ENCODE measurements around the gene FAM169A.
A peak's percentile ranks its signal among the peaks of the same experiment; 100 is the strongest.
"Not testable (repeated sequence)": the region's sequence is repeated elsewhere in the genome, so short reads cannot be mapped to it uniquely, and the experiment has no call there.

The FAM169A gene

GRCh38 chr5:74866596-74867162 lies 492 bp upstream of the FAM169A start:
- no peak for DNase-seq

DNA sequence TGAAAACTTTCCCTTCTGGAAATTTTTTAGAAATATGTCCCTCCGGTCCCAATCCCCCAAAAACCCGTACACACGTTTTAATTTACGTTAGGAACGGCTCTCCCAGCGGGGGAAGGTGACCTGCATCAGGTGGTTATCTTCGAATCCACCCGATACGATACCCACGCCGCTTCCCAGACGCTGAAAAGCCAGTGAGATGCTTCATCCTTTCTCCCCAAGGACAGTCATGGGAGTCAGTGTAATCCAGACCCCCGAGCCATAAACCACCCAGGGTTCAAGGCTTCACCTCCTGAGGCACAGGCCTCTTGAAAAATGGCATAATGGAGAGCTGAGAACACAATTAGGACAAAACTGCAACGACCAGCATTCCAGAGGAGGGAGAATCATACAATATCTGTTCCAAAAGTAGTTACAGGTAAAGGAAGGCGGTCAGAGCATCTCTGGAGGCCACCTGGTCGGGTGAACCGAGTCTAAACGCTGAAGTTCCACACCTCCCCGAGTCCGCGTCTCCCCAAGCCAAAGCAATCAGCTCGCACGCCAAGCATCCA lies 857 bp downstream of the FAM169A start:
- DNase-seq: no peak

- no peak for DNase-seq
These were observed 1.4 kb downstream of the FAM169A start for GRCh38 chr5:74864823-74865222.

- no peak for DNase-seq
These were observed 2.5 kb downstream of the FAM169A start for GRCh38 chr5:74863726-74864125.

- DNase-seq: no peak
These were observed 4.0 kb downstream of the FAM169A start for GRCh38 chr5:74862221-74862620.

GRCh38 chr5:74856975-74857374 lies 9.2 kb downstream of the FAM169A start:
- DNase-seq: not testable (repeated sequence)

DNA sequence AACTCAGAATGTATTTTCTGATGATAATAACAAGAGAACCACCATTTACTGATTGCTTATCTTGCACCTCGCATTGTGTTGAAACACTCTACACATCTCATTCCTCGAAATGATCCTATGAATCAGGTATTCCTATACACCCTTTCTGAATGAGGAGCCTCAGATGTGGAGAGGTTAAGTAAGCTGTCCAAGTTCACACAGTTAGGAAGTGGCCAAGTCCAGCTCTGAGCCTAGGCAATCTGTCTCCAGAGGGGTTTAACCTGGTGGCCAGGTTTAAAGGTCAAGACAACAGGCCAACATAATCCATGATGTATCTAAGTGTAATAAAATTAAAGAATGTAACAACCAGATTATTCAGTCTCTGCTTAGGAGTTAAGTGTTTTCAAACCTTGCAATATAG lies 12.9 kb downstream of the FAM169A start:
- DNase-seq: no peak

DNA sequence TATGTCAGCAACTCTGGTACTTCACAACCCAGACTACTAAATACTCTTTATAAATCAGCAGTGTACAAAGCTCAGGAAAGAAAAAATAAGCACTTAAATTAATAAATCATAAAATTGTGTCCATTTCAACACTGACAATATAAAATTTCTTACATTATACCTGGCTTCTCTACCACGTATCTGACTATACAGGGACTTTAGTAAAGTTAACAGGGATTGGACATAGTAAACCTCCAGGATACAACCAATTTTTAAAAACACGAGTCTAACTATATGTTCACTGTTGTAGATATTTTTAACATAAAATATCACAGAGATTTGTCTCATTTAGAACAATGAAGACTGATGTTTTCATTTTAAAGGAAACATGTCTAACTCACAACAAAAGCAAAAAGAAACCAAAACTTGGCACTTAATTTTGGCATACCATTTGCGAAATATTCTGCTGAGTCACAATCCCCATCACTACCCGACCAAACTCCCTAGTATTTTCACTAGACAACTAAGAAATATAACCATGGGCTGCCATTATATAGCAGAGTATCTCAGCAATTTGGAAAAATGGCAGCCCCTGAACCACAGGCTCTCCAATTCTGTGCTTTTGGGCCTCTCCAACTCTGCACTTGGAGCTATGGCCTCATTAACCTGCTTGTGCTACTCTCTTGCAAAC lies 14.4 kb downstream of the FAM169A start:
- no peak for DNase-seq

- no peak for DNase-seq
These were observed 15.3 kb downstream of the FAM169A start for GRCh38 chr5:74850789-74851425.

GRCh38 chr5:74850030-74850429 lies 16.2 kb downstream of the FAM169A start:
- DNase-seq: no peak

- no peak for DNase-seq
These were observed 17.6 kb downstream of the FAM169A start for GRCh38 chr5:74848553-74849025.

GRCh38 chr5:74839229-74839628 lies 27.0 kb downstream of the FAM169A start:
- DNase-seq: no peak

- DNase-seq: no peak
These were observed 27.9 kb downstream of the FAM169A start for GRCh38 chr5:74838262-74838661.

- DNase-seq: no peak
These were observed 29.1 kb downstream of the FAM169A start for GRCh38 chr5:74837115-74837514.

- peak; percentile 54 for DNase-seq
These were observed 32.5 kb downstream of the FAM169A start for GRCh38 chr5:74833537-74834266.

DNA sequence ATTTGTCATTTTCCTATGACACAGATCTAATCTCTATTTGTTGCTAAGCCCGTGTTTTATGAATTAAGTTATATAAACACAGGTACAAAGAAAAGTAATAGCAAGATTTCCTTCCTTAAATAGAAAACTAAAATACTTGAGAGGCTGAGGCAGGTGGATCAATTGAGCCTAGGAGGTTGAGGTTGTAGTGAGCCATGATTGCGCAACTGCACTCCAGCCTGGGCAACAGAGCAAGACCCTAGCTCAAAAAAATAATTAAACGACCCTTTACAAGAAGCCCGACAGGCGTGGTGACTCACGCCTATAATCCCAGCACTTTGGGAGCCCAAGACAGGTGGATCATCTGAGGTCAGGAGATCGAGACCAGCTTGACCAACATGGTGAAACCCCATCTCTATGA lies 36.8 kb downstream of the FAM169A start:
- DNase-seq: no peak

- DNase-seq: no peak
These were observed 43.9 kb downstream of the FAM169A start for GRCh38 chr5:74822288-74822687.

- DNase-seq: no peak
These were observed 49.3 kb downstream of the FAM169A start for GRCh38 chr5:74816875-74817274.

DNA sequence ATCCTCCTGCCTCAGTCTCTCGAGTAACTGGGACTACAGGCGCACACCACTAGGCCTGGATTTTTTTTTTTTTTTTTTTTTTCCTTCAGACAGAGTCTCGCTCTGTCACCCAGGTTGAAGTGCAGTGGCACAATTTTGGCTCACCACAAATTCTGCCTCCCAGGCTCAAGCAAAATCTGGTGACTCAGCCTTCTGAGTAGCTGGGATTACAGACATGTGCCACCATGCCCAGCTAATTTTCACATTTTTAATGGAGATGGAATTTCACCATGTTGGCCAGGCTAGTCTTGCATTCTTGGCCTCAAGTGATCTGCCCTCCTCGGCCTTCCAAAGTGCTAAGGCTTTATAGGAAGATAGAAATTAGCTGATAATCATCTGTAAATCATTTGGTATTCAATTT lies 55.3 kb downstream of the FAM169A start:
- no peak for DNase-seq

DNA sequence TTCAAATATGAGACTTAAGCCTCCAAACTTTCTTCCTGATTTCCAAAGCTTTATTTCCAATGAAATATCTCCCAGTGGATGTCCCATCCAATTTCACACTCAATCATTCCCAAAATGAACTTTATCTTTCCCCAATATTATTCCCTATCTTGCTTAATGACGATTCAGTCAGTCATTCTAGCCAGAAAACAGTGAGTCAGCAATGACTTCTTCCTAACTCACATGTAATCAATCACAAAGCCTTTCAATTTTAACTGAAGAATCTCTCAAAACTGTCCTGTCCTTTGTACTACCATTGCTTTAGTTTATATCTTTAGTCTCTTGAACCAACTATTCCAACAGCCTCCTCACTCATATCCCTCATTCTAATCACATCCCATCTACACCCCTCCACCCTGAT lies 64.2 kb downstream of the FAM169A start:
- no peak for DNase-seq

- DNase-seq: no peak
These were observed 65.0 kb downstream of the FAM169A start for GRCh38 chr5:74801197-74801596.

- no peak for DNase-seq
These were observed 66.9 kb downstream of the FAM169A start for GRCh38 chr5:74798977-74799911.
